Hepatocyte (in vitro differentiated cells): ENCODE results near the gene LRMDA. TPM values are rescaled to one million over a fixed set of nuclear protein-coding genes. Genes with fewer than 3 reads are reported as not detected.

ENCODE experiments used
- DNase-seq: peaks from one replicate; pipeline ENCODE4 v3.0.0-alpha.2; 2016; ENCODE audit warnings: low spot score
- H2AFZ ChIP-seq: fragments of 200-600 bp; sonication (generic); 2 replicates; pipeline ENCODE4 v1.6.0; 2016; ENCODE audit warnings: antibody characterized with exemption, mild to moderate bottlenecking
- H3K27ac ChIP-seq: fragments of 200-600 bp; sonication (generic); 2 replicates; pipeline ENCODE4 v1.5.1; 2016; ENCODE audit warnings: mild to moderate bottlenecking
- H3K27me3 ChIP-seq: fragments of 200-600 bp; sonication (generic); 2 replicates; pipeline ENCODE4 v1.6.1; 2016
- H3K36me3 ChIP-seq: fragments of 200-600 bp; sonication (generic); replicated peaks from 2 replicates; pipeline ENCODE4 v1.5.1; 2016; ENCODE audit warnings: low read depth; ENCODE audit not compliant: insufficient read depth
- H3K4me1 ChIP-seq: fragments of 200-600 bp; sonication (generic); 2 replicates; pipeline ENCODE4 v1.5.1; 2016; ENCODE audit warnings: mild to moderate bottlenecking, moderate library complexity; ENCODE audit not compliant: insufficient read depth
- H3K4me2 ChIP-seq: fragments of 200-600 bp; sonication (generic); 2 replicates; pipeline ENCODE4 v1.6.0; 2016
- H3K4me3 ChIP-seq: fragments of 200-600 bp; sonication (generic); 2 replicates; pipeline ENCODE4 v1.5.1; 2016; ENCODE audit warnings: mild to moderate bottlenecking
- H3K79me2 ChIP-seq: fragments of 200-600 bp; sonication (generic); 2 replicates; pipeline ENCODE4 v1.6.0; 2017; ENCODE audit warnings: mild to moderate bottlenecking
- H3K9me2 ChIP-seq: fragments of 200-600 bp; sonication (generic); replicated peaks from 2 replicates; pipeline ENCODE4 v1.6.0; 2017; ENCODE audit warnings: mild to moderate bottlenecking; ENCODE audit not compliant: insufficient read depth
- H3K9me3 ChIP-seq: fragments of 200-600 bp; sonication (generic); 2 replicates; pipeline ENCODE4 v1.5.1; 2016; ENCODE audit warnings: low read depth, mild to moderate bottlenecking
- H4K20me1 ChIP-seq: fragments of 200-600 bp; sonication (generic); 2 replicates; pipeline ENCODE4 v1.6.0; 2016; ENCODE audit warnings: mild to moderate bottlenecking; ENCODE audit not compliant: insufficient read depth, poor library complexity, severe bottlenecking
- CTCF ChIP-seq: fragments of 200-600 bp; sonication (generic); IDR thresholded peaks from 2 replicates; pipeline ENCODE4 v1.5.1; 2016; ENCODE audit warnings: antibody characterized with exemption, mild to moderate bottlenecking; ENCODE audit not compliant: poor library complexity
- EZH2 ChIP-seq: fragments of 200-600 bp; sonication (generic); IDR thresholded peaks from 2 replicates; pipeline ENCODE4 v1.6.1; 2016; ENCODE audit warnings: antibody characterized with exemption, mild to moderate bottlenecking, borderline replicate concordance
- EZH2phosphoT487 ChIP-seq: fragments of 200-600 bp; sonication (generic); IDR thresholded peaks from one replicate; pipeline ENCODE4 v1.6.1; 2018; ENCODE audit warnings: antibody characterized with exemption, mild to moderate bottlenecking, low read depth, moderate library complexity; ENCODE audit not compliant: unreplicated experiment, severe bottlenecking
- WGBS: methylation state at CpG from one replicate; pipeline ENCODE4 v1.1.6; 2016; ENCODE audit warnings: low lambda C conversion rate; ENCODE audit errors: missing lambda C conversion rate; 5-methylcytosine and 5-hydroxymethylcytosine counted together
- polyA plus RNA-seq: library from polyadenylated mRNA; unstranded; fragments of >200 nt; fragmentation: Nextera tagmentation; extraction: Ambion mirVana; gene quantifications from 2 replicates; pipeline ENCODE4 v1.2.1, GENCODE V29; 2016
- total RNA-seq: library from RNA; depleted of rRNA; stranded (reverse); fragments of >200 nt; gene quantifications from 2 replicates; pipeline ENCODE4 v1.2.3, GENCODE V29; 2014

Gene LRMDA
- total and polyA plus RNA-seq, 2 experiments from 2014 or later = 5.6 to 15.7 TPM

DNA sequence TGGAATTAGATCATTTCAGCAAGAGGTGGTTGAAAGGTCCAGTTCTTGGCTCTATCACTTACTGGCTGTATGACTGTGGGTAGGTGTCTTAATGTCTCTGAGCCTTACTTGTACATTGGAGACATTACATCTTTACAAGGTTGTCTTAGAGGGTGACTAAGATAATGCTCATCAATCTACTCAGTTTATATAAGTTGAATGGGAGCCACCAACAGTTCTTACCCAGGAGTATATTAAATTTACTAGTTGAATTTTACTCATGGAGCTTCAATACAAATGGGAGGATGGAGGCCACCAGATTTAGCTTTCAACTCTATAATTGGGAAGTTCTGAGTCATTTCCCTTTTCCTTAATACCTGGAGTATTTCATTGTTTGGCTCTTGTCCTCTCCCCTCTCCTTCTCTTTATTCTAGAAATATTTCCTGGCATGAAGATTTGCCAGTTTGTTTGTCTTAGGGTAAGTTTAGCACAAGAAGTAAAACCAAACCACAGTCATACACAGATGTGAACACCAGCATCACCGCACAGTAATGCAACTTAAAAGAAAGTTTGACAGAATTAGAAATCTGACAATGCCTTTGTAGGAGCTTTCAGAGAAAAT is 222.8 kb downstream of the LRMDA start:
- DNase-seq = no peak
- Histone ChIP-seq H3K9me3 (no peaks in the 10 kb centered on the region), H3K4me1 (no peaks in the 10 kb centered on the region), H3K4me3 (no peak overlapping the region), H3K36me3 (no peaks in the 10 kb centered on the region), H3K9me2 (no peaks in the 10 kb centered on the region), H3K27ac (no peak overlapping the region), H3K79me2 (no peaks in the 10 kb centered on the region), H2AFZ (no peak overlapping the region), H4K20me1 (no peaks in the 10 kb centered on the region), H3K27me3 (no peaks in the 10 kb centered on the region), H3K4me2 (no peak overlapping the region)
- TF ChIP-seq CTCF = no peak
- TF ChIP-seq EZH2 = no peak
- no peak for TF ChIP-seq EZH2phosphoT487
- WGBS = 88% methylated on average over 1 of the region's 1 CpG

- no peak overlapping the region for H2AFZ ChIP-seq
- no peaks in the 10 kb centered on the region for H3K79me2 ChIP-seq
- 84% methylated on average over 6 of the region's 6 CpGs for WGBS
- no peak overlapping the region for H3K4me3 ChIP-seq
- no peaks in the 10 kb centered on the region for H3K9me2 ChIP-seq
- no peaks in the 10 kb centered on the region for H4K20me1 ChIP-seq
- no peaks in the 10 kb centered on the region for H3K4me1 ChIP-seq
- H3K27me3 ChIP-seq = no peaks in the 10 kb centered on the region
- no peaks in the 10 kb centered on the region for H3K36me3 ChIP-seq
- TF ChIP-seq EZH2 (no peak), CTCF (no peak), EZH2phosphoT487 (no peak)
- H3K27ac ChIP-seq = no peak overlapping the region
- no peak overlapping the region for H3K4me2 ChIP-seq
- H3K9me3 ChIP-seq = no peaks in the 10 kb centered on the region
- DNase-seq = no peak
These were observed 223.3 kb downstream of the LRMDA start for GRCh38 chr10:75654772-75655171.

- Histone ChIP-seq H4K20me1 (no peaks in the 10 kb centered on the region), H3K9me3 (no peaks in the 10 kb centered on the region), H3K36me3 (no peaks in the 10 kb centered on the region), H3K79me2 (no peaks in the 10 kb centered on the region), H3K4me3 (no peak overlapping the region), H3K9me2 (no peaks in the 10 kb centered on the region), H3K4me1 (no peaks in the 10 kb centered on the region), H3K4me2 (no peak overlapping the region), H3K27ac (no peak overlapping the region), H3K27me3 (no peaks in the 10 kb centered on the region), H2AFZ (no peak overlapping the region)
- 57% methylated on average over 3 of the region's 3 CpGs for WGBS
- TF ChIP-seq EZH2phosphoT487 (no peak), EZH2 (no peak), CTCF (no peak)
- no peak for DNase-seq
These were observed 224.5 kb downstream of the LRMDA start for GRCh38 chr10:75655791-75656451.
